DMS53 (cell line): ENCODE data around the gene LONP1.
A peak's percentile ranks its signal among the peaks of the same experiment; 100 is the strongest.
"Not testable (repeated sequence)": the region's sequence is repeated elsewhere in the genome, so short reads cannot be mapped to it uniquely, and the experiment has no call there.

Experiments
- DNase-seq: peaks from one replicate; lab custom pipeline; 2025; lab: John Stamatoyannopoulos, UW

The LONP1 gene

GRCh38 chr19:5713228-5713627 is 6.7 kb downstream of the LONP1 start:
- no peak for DNase-seq

GRCh38 chr19:5711713-5712161 is 8.2 kb downstream of the LONP1 start:
- DNase-seq, result no peak

- no peak for DNase-seq
Measured at GRCh38 chr19:5711025-5711424, 8.9 kb downstream of the LONP1 start.

- DNase-seq, result no peak
Measured at GRCh38 chr19:5707576-5708575, 12.1 kb downstream of the LONP1 start.

GRCh38 chr19:5706876-5707573 is 12.9 kb downstream of the LONP1 start:
- no peak for DNase-seq

- DNase-seq, result no peak
Measured at GRCh38 chr19:5705552-5705951, 14.4 kb downstream of the LONP1 start.

- no peak for DNase-seq
Measured at GRCh38 chr19:5703819-5704818, 15.8 kb downstream of the LONP1 start.

GRCh38 chr19:5702053-5702410 is 17.9 kb downstream of the LONP1 start:
- not testable (repeated sequence) for DNase-seq

- no peak for DNase-seq
Measured at GRCh38 chr19:5700455-5701092, 19.4 kb downstream of the LONP1 start.

GRCh38 chr19:5698635-5699422 is 21.1 kb downstream of the LONP1 start:
- no peak for DNase-seq

- peak; percentile 42 for DNase-seq
Measured at GRCh38 chr19:5697890-5698634, 21.9 kb downstream of the LONP1 start.

GRCh38 chr19:5697022-5697889 is 22.7 kb downstream of the LONP1 start:
- DNase-seq, result peak; percentile 29

- DNase-seq, result no peak
Measured at GRCh38 chr19:5696196-5697021, 23.5 kb downstream of the LONP1 start.

- peak; percentile 37 for DNase-seq
Measured at GRCh38 chr19:5695649-5696195, 24.2 kb downstream of the LONP1 start.

GRCh38 chr19:5694956-5695648 is 24.8 kb downstream of the LONP1 start:
- no peak for DNase-seq

- DNase-seq, result peak; percentile 34
Measured at GRCh38 chr19:5694167-5694955, 25.6 kb downstream of the LONP1 start.
